ENCODE measurements around the gene CBR3. TPM values are rescaled to one million over a fixed set of nuclear protein-coding genes. Genes with fewer than 3 reads are reported as not detected.

Gene CBR3
- total RNA-seq, 1 donor from 2014 or later: 0.31 TPM

DNA sequence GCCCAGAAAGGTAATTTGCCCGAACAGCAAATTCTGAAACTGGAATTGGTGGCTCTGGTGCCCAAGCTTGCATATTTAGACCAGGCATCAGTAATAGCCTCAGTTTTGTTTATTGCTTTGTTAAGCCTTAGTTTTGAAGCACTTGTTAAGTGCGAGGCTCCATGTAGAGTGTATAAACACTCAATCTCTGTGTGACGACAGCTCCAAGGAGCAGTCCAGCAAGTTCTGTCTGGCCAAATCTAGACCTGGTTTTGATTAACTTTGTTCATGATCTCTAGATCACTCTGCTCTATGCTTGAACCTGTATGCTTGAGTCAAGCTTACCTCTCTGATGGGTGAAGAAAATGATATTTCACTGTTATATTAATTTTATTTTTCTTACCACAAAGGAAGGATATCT lies 59.1 kb downstream of the CBR3 start:
- Mint-ChIP-seq H3K36me3 (no peaks in the 10 kb centered on the region), H3K4me3 (no peak overlapping the region), H3K4me1 (peaks cover 16% of the 10 kb centered on the region), H3K27ac (peak overlapping the region; percentile 12), H3K27me3 (ENCODE audit: low read depth) (no peaks in the 10 kb centered on the region), H3K9me3 (no peaks in the 10 kb centered on the region)
- TF ChIP-seq, protein P1, sequence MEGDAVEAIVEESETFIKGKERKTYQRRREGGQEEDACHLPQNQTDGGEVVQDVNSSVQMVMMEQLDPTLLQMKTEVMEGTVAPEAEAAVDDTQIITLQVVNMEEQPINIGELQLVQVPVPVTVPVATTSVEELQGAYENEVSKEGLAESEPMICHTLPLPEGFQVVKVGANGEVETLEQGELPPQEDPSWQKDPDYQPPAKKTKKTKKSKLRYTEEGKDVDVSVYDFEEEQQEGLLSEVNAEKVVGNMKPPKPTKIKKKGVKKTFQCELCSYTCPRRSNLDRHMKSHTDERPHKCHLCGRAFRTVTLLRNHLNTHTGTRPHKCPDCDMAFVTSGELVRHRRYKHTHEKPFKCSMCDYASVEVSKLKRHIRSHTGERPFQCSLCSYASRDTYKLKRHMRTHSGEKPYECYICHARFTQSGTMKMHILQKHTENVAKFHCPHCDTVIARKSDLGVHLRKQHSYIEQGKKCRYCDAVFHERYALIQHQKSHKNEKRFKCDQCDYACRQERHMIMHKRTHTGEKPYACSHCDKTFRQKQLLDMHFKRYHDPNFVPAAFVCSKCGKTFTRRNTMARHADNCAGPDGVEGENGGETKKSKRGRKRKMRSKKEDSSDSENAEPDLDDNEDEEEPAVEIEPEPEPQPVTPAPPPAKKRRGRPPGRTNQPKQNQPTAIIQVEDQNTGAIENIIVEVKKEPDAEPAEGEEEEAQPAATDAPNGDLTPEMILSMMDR (IDR thresholded peaks at IDR 0.05; ENCODE audit: unreplicated experiment): no peak
- no peak for DNase-seq (ENCODE audit: low spot score in 2 of 2, unreplicated experiment in 2 of 2)

DNA sequence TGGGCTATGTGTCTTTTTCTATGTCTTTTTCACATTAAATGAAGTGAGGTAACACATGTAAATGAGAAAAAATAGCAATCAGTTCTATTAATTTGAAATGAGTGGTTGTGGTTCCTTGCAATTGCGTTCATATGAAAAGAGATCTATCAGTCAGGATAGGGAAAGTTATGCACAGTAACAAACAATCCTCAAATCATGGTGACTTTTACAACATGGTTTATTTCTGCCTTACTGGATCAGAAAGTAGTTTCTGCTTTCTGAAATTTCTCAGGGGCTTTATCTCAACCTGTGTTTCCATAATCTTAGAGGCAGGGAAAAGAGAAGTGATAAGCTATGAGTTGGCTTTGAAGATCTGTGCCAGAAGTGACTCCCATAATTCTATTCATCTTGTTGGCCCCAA lies 60.7 kb downstream of the CBR3 start:
- H3K9me3 Mint-ChIP-seq: no peaks in the 10 kb centered on the region
- peaks cover 16% of the 10 kb centered on the region for H3K4me1 Mint-ChIP-seq
- no peak for DNase-seq (ENCODE audit: low spot score in 2 of 2, unreplicated experiment in 2 of 2)
- no peak overlapping the region for H3K4me3 Mint-ChIP-seq
- H3K27ac Mint-ChIP-seq: no peak overlapping the region
- peaks cover 4% of the 10 kb centered on the region for H3K36me3 Mint-ChIP-seq
- H3K27me3 Mint-ChIP-seq (ENCODE audit: low read depth): no peaks in the 10 kb centered on the region
- TF ChIP-seq, protein P1 (IDR thresholded peaks at IDR 0.05; ENCODE audit: unreplicated experiment): no peak

Other genes with a start within 250 kb of the CBR3 start
- 28.5 to 29.7 TPM (median 28.9 TPM) in 3 replicates for gene SETD4, start 74.6 kb upstream of the CBR3 start, total RNA-seq
- 10.0 to 12.3 TPM (median 11.8 TPM) in 3 replicates for gene CBR1, start 65.1 kb upstream of the CBR3 start, total RNA-seq
- gene DOP1B, start 21.7 kb downstream of the CBR3 start, total RNA-seq: 12.3 to 14.8 TPM (median 13.0 TPM) in 3 replicates
- gene MORC3, start 185.1 kb downstream of the CBR3 start, total RNA-seq: 32.6 to 35.2 TPM (median 33.0 TPM) in 3 replicates